GM12878 (cell line): ENCODE results near the gene SEMA5B. TPM values are rescaled to one million over a fixed set of nuclear protein-coding genes. Genes with fewer than 3 reads are reported as not detected.

Experiments used
- ATAC-seq: fragments of 200-7000 bp; cut with Tn5 transposase; 3 replicates; pipeline ENCODE4 v1.9.1; 2020; ENCODE audit warnings: mild to moderate bottlenecking, moderate library complexity
- BruUV-seq: library from RNA; stranded (reverse); fragments of 400-500 nt; replicated peaks from 2 replicates; lab custom pipeline; 2021; lab: Mats Ljungman, UMichigan
- CTCF ChIA-PET: fragments of 300-600 bp; sonication (Branson Sonifier 250); formaldehyde crosslinking; extraction: SDS; loops from one replicate; lab custom pipeline; 2021; ENCODE audit warnings: inconsistent platforms; lab: Yijun Ruan, JAX
- POLR2A ChIA-PET: fragments of 350-600 bp; formaldehyde crosslinking; extraction: SDS; loops from one replicate; lab custom pipeline; 2021; ENCODE audit warnings: inconsistent platforms; lab: Charles Lee
- RAD21 ChIA-PET: fragments of 300-600 bp; sonication (Branson Sonifier 250); formaldehyde crosslinking; loops from one replicate; lab custom pipeline; 2023; ENCODE audit warnings: antibody characterized with exemption; ENCODE audit not compliant: unreplicated experiment; lab: Charles Lee
- SMC1A ChIA-PET: fragments of 300-600 bp; sonication (Branson Sonifier 250); formaldehyde crosslinking; loops from one replicate; lab custom pipeline; 2023; ENCODE audit not compliant: unreplicated experiment, uncharacterized antibody; lab: Charles Lee
- DNase-seq: peaks from one replicate; pipeline ENCODE4 v3.0.0-alpha.2; 2011; ENCODE audit warnings: low read depth, low spot score
- FAIRE-seq: peaks from 3 replicates; lab custom pipeline; 2011; peaks lifted over from hg19 to GRCh38; lab: Jason Lieb, UNC
- H2AFZ ChIP-seq: 2 replicates; pipeline ENCODE4 v1.6.0; 2011; ENCODE audit warnings: low read depth, low read length, control low read depth; ENCODE audit not compliant: control insufficient read depth
- H3K27ac ChIP-seq: 2 replicates; pipeline ENCODE4 v1.5.1; 2011; ENCODE audit warnings: control low read depth; ENCODE audit not compliant: control insufficient read depth, insufficient read depth
- H3K27me3 ChIP-seq, 2 experiments: replicated peaks in 1 of 2; 2 replicates each; pipeline versions ENCODE4 v1.6.0 to v1.6.1; 2011; ENCODE audit warnings: low read length in 1 of 2; ENCODE audit not compliant: control insufficient read depth in 2 of 2, insufficient read depth in 2 of 2
- H3K36me3 ChIP-seq, 2 experiments: 2 replicates each; pipeline ENCODE4 v1.5.1; 2011; ENCODE audit warnings: low read length in 1 of 2; ENCODE audit not compliant: control insufficient read depth in 2 of 2, insufficient read depth in 2 of 2
- H3K4me1 ChIP-seq: 2 replicates; pipeline ENCODE4 v1.6.1; 2011; ENCODE audit warnings: mild to moderate bottlenecking, low read length, moderate library complexity, mixed read lengths; ENCODE audit not compliant: control insufficient read depth, insufficient read depth
- H3K4me2 ChIP-seq: 2 replicates; pipeline ENCODE4 v1.6.0; 2011; ENCODE audit warnings: control low read depth; ENCODE audit not compliant: control insufficient read depth, insufficient read depth
- H3K4me3 ChIP-seq: fragments of 200-600 bp; sonication (generic); 2 replicates; pipeline ENCODE4 v1.5.1; 2016
- H3K79me2 ChIP-seq: 2 replicates; pipeline ENCODE4 v1.6.0; 2011; ENCODE audit warnings: low read length; ENCODE audit not compliant: control insufficient read depth, insufficient read depth
- H3K9ac ChIP-seq: 2 replicates; pipeline ENCODE4 v1.8.0; 2011; ENCODE audit warnings: low read length, control low read depth, mixed read lengths; ENCODE audit not compliant: control insufficient read depth, insufficient read depth
- H3K9me3 ChIP-seq: replicated peaks from 3 replicates; pipeline ENCODE4 v1.5.1; 2011; ENCODE audit warnings: mild to moderate bottlenecking, low read length; ENCODE audit not compliant: control insufficient read depth, insufficient read depth
- H4K20me1 ChIP-seq: 2 replicates; pipeline ENCODE4 v1.6.0; 2011; ENCODE audit not compliant: control insufficient read depth, insufficient read depth
- CTCF ChIP-seq, 3 experiments: IDR thresholded peaks in 2 of 3; conservative IDR thresholded peaks in 1 of 3; 2 replicates each; pipeline ENCODE4 v1.5.1; 2011; ENCODE audit warnings: low read depth in 3 of 3, low read length in 3 of 3, mild to moderate bottlenecking in 3 of 3, control low read depth in 2 of 3, moderate library complexity in 2 of 3, inconsistent platforms in 1 of 3, mixed read lengths in 1 of 3; ENCODE audit not compliant: control insufficient read depth in 2 of 3, insufficient read depth in 1 of 3; ENCODE audit errors: extremely low read depth in 1 of 3
- HDAC2 ChIP-seq: fragments of 200-600 bp; sonication (generic); IDR thresholded peaks from 2 replicates; pipeline ENCODE4 v1.6.1; 2017
- NFXL1 ChIP-seq: fragments of 450-650 bp; IDR thresholded peaks from 2 replicates; pipeline ENCODE4 v1.6.1; 2017; ENCODE audit warnings: antibody characterized with exemption, mild to moderate bottlenecking, borderline replicate concordance
- RAD21 ChIP-seq: IDR thresholded peaks from 2 replicates; pipeline ENCODE4 v1.6.1; 2011; ENCODE audit warnings: mild to moderate bottlenecking, low read depth, low read length, moderate library complexity; ENCODE audit not compliant: insufficient read depth
- SMC3 ChIP-seq: IDR thresholded peaks from 2 replicates; pipeline ENCODE4 v1.6.1; 2011; ENCODE audit warnings: low read length, improper control_type of control experiment, borderline replicate concordance
- TCF12 ChIP-seq: IDR thresholded peaks from 2 replicates; pipeline ENCODE4 v1.6.1; 2011; ENCODE audit warnings: low read depth, mild to moderate bottlenecking, low read length
- WGBS: methylation state at CpG from one replicate; pipeline ENCODE4 v1.1.6; 2016; ENCODE audit warnings: low lambda C conversion rate; ENCODE audit not compliant: insufficient replicate concordance, insufficient coverage; ENCODE audit errors: missing lambda C conversion rate; 5-methylcytosine and 5-hydroxymethylcytosine counted together
- in situ Hi-C: fragments of 300-500 bp; cut with MboI; formaldehyde crosslinking; loops from 9 replicates; pipeline ENCODE4 v1.14.3; 2018; ENCODE audit warnings: mixed read lengths
- intact Hi-C: fragments of 100-400 bp; cut with micrococcal nuclease; formaldehyde crosslinking; loops from one replicate; pipeline ENCODE4 v1.14.2; 2022; ENCODE audit not compliant: unreplicated experiment
- polyA plus RNA-seq, 11 experiments: library from polyadenylated mRNA; depleted of rRNA in 4 of 11; unstranded in 6 of 11; stranded (reverse) in 5 of 11; fragments of >200 nt; fragmentation: Nextera tagmentation in 4 of 11; fragmentation: Illumina TruSeq in 1 of 11; extraction: Ambion mirVana in 4 of 11; extraction: Trizol in 1 of 11; gene quantifications; 1 replicate in 1 of 11; 2 replicates in 10 of 11; pipeline versions ENCODE4 v1.2.1 to v1.2.3, GENCODE V29; 2011 to 2016; ENCODE audit warnings: inconsistent platforms in 2 of 11, missing spikeins in 2 of 11, low read depth in 1 of 11
- total RNA-seq, 4 experiments: library from RNA; depleted of rRNA in 3 of 4; stranded (reverse); fragments of >200 nt in 3 of 4; fragmentation: Illumina TruSeq in 1 of 4; extraction: Trizol in 1 of 4; gene quantifications; 2 replicates each; pipeline versions ENCODE4 v1.2.1 to v1.2.3, GENCODE V29; 2013 to 2021

The SEMA5B gene
- total and polyA plus RNA-seq, 10 of the 15 experiments (the other 5 are each of a cell fraction or from before 2014, with no cell fraction given) = 0.05 TPM; not detected in 9

GRCh38 chr3:123018683-123019082 lies 8.9 kb downstream of the SEMA5B start:
- intact Hi-C loops = no loop called here
- no peak for TF ChIP-seq HDAC2
- 4% methylated on average over 1 of the region's 1 CpG for WGBS

GRCh38 chr3:123015596-123015995 lies 12.0 kb downstream of the SEMA5B start:
- ATAC-seq (no peak), DNase-seq (no peak), FAIRE-seq (no peak)
- BruUV-seq = no TSS peak
- Histone ChIP-seq H3K9me3 (no peaks in the 10 kb centered on the region), H2AFZ (no peak overlapping the region), H3K4me2 (no peak overlapping the region), H3K9ac (no peak overlapping the region), H3K4me3 (no peak overlapping the region), H3K36me3 (no peaks in the 10 kb centered on the region), H3K27me3 (peaks cover 3 to 7% of the 10 kb centered on the region in 2 experiments; a peak in 3 of 4 replicates), H3K4me1 (no peaks in the 10 kb centered on the region), H3K79me2 (no peaks in the 10 kb centered on the region), H4K20me1 (no peaks in the 10 kb centered on the region), H3K27ac (no peak overlapping the region)
- 25% methylated on average over 4 of the region's 4 CpGs for WGBS
- ChIA-PET POLR2A (interaction anchor here (1.3 kb wide), 1 partner anchor 17 kb away, joined by 3 read pairs; no protein-coding TSS in a partner anchor), RAD21 (interaction anchor here (0.7 kb wide), 1 partner anchor 261 kb away, joined by 3 read pairs; no protein-coding TSS in a partner anchor), SMC1A (interaction anchor here (0.7 to 1.4 kb wide), 4 partner anchors 13 to 157 kb away, joined by 3 read pairs; no protein-coding TSS in a partner anchor), CTCF (interaction anchor here (1.3 to 2.2 kb wide), 2 partner anchors 73 to 261 kb away, joined by 4 to 18 read pairs; no protein-coding TSS in a partner anchor)
- in situ Hi-C loops = no loop called here
- TF ChIP-seq SMC3 = 0 out of 2 replicates have a peak, but pooled peaks have one; percentile 11
- TF ChIP-seq CTCF (IDR thresholded peaks at IDR 0.05 in 2 of 3, conservative IDR thresholded peaks at IDR 0.05 in 1 of 3; ENCODE audit: control insufficient read depth in 2 of 3, extremely low read depth in 1 of 3, insufficient read depth in 1 of 3, low read depth in 3 of 3, low read length in 3 of 3) = peak in 1 of 3 experiments; percentile 22; a peak in 1 of 6 replicates
- TF ChIP-seq NFXL1 = no peak
- TF ChIP-seq TCF12 = no peak
- 0 out of 2 replicates have a peak, but pooled peaks have one; percentile 12 for TF ChIP-seq RAD21
- intact Hi-C loops = no loop called here

More at GRCh38 chr3:123018683-123019082, 8.9 kb downstream of the SEMA5B start:
- Histone ChIP-seq H3K4me3 (no peak overlapping the region), H3K4me2 (no peak overlapping the region), H3K79me2 (no peaks in the 10 kb centered on the region), H3K4me1 (no peaks in the 10 kb centered on the region), H4K20me1 (no peaks in the 10 kb centered on the region), H3K27ac (no peak overlapping the region), H3K36me3 (no peaks in the 10 kb centered on the region), H3K9me3 (no peaks in the 10 kb centered on the region), H3K9ac (no peak overlapping the region), H3K27me3 (peaks cover 3 to 11% of the 10 kb centered on the region in 2 experiments), H2AFZ (no peak overlapping the region)
- ChIA-PET CTCF (no interaction called here), SMC1A (no interaction called here), RAD21 (no interaction called here), POLR2A (no interaction called here)
- ATAC-seq (no peak), DNase-seq (no peak), FAIRE-seq (no peak)
- no TSS peak for BruUV-seq
- in situ Hi-C loops = no loop called here
